ENCODE measurements around the gene GABBR2.
"Not testable (repeated sequence)": the region's sequence is repeated elsewhere in the genome, so short reads cannot be mapped to it uniquely, and the experiment has no call there.

The GABBR2 gene

DNA sequence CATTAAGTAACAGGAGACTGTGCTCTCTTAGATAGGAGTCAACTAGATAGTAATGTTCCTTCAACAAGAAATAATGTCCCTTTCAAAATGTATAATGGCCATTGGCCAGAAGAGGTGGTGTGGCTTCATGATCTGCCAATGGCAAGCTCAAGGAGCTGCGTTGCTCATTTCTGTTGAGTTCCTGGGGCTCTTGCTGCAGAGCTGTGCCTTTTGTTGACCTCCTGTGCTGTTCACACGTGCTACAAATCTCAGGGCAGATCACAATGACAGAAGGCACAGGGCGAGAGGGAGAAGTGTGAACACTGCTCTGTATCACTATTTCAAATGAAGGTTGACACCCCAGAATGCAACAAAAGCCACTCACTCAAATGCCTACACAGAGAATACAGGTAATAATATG lies 437.3 kb downstream of the GABBR2 start:
- no peak for DNase-seq

DNA sequence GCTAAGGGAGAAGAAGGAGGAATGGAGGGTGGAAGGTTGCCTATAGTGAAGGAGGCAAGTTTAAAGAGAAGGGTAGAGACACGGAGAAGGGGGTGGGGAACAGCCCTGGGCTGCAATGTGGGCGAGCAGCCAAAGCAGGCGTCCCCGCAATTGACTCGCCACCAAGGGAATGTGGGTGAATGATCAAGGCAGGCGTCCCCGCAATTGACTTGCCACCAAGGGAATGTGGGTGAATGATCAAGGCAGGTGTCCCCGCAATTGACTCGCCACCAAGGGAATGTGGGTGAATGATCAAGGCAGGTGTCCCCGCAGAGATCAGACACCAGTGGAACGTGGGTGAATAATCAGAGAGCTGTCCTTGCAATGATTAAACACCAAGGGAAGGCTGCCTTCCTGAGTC lies 438.5 kb downstream of the GABBR2 start:
- DNase-seq: not testable (repeated sequence)

DNA sequence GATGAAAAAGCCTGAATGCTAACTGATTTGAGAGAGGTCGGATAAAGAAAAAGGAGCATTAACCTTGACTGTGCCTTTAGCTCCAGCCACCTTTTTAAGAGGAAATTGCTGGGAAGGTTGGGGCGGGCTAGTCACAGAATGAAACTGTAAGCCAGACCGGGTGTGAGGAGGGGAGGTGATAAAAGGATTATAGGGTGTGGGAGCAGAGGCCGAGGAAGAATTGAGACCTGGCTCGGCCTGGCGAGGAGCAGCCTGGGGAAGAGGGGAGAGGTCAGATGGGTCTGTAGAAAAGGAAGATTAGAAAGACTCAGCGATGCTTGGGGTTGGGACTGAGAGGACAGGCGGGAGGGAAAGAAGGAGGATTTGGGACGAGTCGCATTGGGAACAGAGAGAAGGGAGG lies 439.1 kb downstream of the GABBR2 start:
- DNase-seq: not testable (repeated sequence)

DNA sequence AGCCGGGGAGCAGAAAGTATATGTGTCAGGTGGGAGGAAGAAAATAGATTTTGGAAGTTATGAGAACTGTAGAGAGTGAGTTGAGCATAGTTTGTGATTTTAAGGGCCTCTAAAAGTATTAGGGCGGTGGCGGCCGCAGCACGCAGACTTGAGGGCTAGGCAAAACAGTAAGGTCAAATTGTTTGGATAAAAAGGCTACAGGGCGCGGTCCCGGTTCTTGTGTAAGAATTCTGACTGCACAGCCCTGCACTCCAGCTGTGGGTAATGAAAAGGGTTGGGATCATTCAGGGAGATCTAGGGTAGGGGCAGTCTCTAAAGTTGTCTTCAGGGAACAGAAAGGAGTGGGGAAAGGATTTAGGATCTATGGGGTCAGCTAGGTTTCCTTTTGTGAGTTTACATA lies 441.2 kb downstream of the GABBR2 start:
- DNase-seq: not testable (repeated sequence)

DNA sequence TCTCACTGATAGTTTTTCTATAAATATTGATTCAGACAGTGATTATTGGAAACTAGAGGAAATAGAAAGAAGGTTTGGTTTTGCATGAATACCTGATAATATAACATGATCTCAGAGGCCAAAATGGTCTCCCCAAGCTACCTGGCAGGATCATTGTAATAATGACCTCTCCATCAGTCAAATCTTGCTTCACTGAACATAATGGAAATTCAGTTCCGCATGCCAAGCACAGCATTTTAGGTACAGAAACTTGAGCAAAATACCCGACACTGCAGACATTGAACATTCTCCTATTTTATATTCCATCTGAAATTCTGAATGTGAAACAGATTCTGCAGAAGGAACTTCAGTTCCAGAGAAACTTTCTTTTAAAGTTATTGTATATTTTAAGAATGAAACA lies 444.2 kb downstream of the GABBR2 start:
- DNase-seq: no peak

DNA sequence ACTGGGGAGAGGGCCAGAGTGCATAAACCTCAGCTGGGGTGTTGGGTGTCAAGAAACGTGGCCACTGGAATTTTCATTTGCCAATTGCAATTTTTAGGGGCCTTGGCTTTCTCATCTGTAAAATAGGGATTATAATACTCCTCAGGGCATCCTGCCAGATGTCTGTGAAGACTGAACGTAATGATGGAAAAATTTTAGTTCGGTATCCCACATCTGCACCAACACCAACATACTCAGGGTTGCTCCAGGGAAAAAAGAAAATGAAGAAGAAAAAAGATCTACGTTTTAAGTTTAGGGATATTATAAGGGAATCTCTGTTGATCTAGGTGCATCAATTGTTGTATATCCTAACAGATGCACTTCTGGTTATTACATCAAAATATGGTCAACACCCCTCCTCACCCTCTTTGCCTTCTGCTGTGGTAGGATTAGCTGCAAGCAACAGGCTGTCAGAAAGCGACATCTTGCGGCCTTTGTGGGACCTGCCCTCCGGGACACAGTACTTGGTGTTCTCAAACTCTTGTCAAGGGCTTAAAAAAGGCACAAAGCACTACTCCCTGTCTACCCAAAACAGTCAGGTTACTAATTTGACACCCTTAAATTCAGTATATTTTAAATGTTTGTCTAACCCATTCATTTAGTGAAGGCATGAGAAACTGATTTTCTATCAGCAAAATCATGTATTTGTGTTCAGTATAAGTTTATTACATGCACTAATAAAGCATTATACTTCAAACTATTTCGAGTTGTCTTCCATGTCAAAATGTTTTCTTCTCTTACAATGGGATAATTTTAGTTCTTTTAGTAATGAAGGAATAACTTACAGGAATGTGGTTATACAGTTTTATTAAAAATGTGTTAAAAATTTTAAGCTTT lies 445.0 kb downstream of the GABBR2 start:
- DNase-seq: peak; percentile 86

DNA sequence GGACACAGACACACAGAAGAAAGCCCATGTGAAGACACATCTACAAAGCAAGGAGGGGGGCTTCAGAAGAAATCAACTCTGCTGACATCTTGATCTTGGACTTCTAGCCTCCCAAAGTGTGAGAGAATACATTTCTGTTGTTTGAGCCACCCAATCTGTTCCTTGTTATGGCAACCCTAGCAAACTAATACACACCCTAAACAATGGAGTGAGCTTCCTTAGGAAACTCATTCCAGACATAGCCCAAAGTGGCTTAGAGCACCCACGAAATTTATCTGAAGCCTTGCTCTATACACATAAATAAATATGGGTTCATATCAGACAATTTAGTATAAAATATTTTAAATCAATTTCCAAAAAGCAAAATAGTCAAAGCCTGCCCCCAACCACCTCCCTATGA lies 445.7 kb downstream of the GABBR2 start:
- DNase-seq: peak; percentile 30

DNA sequence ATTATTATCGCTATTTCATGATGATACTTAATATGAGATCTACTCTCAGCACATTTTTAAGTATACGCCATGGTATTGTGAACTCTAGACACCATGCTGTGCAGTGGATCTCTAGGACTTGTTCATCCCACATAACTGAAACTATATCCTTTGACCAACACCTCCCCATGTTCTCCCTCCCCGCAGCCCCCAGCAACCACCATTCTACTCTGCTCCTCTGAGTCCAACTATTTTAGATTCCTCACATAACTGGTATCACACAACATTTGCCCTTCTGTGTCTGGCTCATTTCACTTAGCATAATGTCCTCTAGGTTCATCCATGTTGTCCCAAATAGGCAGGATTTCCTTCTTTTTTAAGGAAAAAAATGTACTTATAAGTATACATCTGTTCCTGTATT lies 446.7 kb downstream of the GABBR2 start:
- no peak for DNase-seq

DNA sequence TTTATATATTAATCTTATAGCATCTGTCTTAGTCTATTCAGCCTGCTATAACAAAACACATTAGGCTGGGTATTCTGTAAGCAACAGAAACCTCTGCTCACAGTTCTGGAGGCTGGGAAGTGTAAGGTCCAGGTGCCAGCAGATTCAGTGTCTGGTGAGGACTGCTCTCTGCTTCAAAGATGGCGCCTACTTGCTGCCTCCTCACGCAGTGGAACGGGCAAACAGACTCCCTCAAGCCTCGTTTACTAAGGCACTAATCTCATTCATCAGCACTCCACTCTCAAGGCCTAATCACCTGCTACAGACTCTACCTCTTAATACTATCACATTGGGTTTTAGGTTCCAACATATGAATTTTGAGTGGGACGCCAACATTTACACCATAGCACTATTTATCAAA lies 448.1 kb downstream of the GABBR2 start:
- DNase-seq: peak; percentile 21

DNA sequence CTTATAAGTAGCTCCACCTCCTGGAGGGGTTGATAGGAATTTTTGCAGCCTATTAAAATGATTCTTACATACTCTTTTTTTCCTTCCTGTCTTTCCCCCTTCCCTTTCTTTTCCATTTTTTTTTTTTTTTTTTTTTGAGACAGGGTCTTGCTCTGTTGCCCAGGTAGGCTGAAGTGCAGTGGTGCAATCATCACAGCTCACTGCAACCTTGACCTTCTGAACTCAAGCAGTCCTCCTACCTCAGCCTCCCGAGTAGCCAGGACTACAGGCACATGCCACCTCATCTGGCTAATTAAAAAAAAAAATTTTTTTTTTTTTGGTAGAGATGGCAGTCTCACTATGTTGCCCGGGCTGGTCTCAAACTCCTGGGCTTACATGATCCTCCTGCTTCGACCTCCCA lies 448.9 kb downstream of the GABBR2 start:
- no peak for DNase-seq

DNA sequence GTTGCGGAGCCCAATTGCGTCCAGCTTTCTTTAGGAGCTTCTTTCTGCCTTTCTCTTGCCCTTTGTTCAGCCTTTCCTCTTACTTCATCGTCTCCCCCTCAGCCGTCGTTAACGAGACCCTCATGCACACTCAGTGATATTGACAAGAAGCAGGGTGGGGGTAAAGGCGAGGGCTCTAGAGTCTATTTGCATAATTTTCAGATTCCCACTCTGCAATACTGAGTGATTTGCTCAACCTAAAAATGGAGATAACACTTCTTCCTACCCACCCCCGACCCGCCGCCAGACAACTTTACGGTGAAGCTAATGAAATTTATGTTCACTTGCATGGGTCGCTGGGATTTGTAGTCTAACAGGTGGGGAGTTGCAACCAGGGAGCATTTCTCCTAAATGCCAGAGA lies 452.0 kb downstream of the GABBR2 start:
- DNase-seq: peak; percentile 62

DNA sequence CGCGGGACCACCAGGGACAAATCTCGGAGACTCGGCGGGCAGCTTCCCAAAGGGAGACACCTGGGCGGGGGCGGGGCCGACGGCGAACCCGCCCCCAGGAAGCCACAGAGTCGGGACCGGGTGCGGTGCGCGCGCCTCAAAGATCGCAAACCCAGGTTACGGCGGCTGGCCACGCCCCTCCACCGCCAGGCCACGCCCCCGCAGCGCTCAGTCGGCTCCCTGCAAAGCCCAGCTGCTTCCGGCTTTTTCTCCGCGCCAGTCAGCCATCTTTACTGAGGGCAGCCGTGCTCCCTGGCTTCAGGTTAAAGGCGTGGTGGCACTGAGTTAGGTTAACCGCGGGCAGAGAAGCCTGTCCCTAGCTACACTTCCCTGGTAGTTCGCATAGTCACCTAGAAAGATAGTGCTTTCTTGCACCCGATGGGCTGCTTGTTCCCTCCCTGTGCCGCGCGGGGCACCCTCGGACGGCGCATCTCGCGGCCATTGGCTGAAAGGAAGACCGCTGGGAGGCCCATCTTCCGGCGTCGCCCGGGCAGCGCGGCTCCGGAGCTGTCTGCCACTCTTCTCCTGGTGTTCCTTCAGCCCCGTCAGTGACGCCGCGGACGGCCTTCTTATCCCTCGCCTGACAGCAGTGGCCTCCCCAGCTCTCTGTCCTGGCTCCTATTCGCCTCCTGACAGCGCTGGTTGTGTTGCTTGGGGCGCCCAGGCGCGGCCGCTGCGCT lies 453.0 kb downstream of the GABBR2 start, which contains the start of gene TBC1D2:
TBC1D2 (minus strand) TSS at position 72 of the 719 bp plus-strand sequence. CDS start 108 bp downstream, outside the sequence.
- peak; percentile 99 for DNase-seq

DNA sequence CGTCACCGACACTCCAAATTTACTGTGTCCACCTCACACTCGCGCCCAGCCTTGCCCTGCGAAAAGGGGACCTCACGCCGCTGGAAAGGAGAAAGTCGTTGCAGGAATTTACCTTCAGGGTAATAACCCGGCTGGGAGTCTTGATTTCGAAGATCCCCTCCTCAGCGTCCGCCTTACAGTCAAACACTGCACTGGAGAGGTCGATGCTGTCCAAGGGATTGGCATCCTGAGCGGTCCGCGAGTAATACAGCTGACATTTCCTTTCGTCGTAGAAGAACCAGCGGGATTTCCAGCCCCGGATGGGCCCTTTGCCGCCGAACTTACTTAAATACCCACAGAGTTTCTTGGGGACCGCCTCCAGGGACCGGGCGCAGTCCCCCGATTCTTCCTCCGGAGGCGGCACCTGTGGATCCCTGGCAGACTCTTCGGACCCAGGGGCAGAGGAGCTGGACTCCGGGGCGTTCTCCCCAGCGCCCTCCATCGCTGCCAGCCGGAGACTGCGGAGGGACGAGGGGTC lies 453.6 kb downstream of the GABBR2 start:
- DNase-seq: no peak

DNA sequence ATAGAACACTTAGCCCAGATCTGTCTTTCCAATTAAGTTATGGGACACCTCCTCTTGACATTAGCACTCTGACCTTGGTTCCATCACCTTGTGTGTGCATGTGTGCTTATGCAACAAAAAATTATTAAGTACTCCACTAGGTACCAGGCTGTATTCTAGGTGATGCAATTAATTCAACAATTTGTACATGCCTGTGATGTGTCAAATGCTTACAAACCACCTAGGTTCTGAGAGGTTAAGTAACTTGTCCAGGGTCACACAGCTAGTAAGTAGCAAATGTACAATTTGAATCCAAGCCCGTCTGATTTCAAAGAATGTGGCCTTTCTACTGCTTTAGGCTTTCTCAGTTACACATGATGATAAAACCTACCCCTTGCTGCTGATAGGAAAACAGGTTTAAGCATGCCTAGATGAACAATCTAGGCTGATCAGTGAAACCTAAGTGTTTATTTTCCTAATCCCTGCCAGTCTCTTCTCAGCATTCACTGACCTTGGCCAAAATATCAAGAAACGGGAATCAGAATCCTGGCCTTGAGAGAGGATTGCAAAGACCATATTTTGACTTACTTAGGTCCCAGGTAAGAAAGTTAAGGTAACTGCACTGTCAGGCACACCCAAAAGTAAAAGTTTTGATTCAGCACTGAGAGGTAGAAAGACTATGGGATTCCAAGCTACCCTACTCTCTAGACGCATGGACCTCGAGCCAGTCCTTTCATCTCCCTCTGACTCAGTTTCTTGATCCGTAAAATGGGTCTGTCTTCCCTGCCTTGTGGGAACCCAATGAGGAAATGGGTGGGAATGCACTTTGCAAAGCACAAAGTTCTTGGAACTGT lies 454.3 kb downstream of the GABBR2 start:
- no peak for DNase-seq

DNA sequence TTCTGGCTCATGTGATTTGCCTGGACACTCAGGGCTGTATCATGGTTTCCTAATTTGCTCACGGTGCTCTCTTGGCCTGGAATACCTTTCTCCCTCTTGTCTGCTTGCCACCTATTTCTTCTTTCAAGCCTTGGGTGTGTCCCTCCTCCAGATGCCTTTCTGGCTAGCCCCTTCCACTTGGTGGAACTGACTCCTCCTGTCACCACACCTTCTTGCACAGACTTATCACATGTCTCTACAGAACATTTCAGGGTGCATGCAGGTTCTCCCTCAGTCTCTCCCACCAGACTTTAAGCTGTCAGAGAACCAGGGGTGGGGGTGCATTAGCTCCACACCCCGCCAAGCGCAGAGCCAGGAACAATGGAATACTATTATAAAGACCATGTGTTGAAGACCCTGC lies 455.2 kb downstream of the GABBR2 start:
- no peak for DNase-seq

DNA sequence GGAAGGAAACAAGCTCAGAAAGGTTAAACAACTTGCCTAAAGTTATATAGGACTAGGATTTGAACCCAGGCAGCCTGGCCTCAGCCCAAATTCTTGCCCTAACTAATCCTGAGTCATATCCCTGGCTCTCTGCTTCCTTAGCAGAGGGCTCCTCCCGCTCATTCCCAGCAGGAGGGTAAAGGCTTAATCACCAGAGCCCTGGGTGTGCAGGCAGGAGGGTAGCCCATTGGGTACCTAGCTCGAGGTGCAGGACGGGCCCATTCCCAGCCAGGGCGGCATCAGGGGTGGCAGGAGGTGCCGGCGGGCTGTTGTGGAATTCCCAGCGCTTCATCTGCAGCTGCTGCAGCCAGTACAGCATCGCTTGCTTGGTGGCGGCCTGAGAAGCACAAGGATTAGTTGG lies 457.2 kb downstream of the GABBR2 start:
- peak; percentile 49 for DNase-seq

DNA sequence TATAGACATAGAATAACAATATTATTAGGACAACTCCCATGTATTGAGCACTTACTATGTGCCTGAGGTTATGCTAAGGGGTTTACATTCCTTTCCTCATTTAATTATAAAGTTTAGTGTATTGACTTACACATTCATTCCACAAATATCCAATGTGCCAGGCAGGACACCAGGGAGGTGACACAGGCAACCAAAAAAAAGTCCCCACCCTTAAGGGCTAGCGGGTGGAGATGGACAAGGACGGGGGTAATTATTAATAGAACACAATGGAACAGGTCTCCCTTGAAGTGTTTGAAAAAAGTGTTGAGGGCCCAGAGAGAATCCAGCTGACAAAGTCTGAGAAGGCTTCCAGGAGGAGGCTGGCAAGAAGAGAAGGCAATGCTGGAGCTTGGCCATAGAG lies 459.0 kb downstream of the GABBR2 start:
- no peak for DNase-seq

DNA sequence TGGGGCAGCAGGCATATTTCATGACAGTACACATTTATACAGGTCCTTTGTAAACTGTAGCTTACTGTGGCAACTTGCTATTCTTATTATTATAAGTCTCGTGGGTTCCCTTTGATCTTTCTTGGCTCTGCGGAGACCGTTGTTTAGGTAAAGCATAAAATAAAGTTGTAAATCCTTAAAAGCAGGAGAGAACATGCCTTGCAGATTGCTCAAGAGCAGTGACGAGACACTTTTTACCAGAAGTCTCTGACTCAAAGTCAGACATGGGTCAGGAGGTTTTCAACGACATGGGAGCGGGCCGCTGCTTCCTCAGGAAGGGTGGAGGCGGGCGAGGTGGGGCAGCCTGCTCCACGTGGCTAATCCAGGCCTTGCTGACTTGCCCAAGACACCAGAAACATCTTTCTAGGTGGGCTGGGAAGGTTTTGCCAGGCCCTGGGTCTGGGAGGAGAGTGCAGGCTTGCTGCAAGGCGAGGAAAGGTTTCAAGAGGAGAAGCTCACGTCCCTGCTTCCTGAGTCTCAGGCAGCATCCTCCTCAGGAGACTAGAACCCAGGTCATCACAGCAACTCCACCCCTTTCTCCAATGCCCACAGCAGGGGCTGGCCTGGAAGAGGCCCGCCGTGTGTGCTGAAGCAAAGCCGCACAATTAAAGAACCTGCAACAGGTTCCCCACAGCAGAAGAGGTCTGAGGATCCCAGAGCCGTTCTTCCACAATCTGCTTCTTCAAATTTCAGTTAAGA lies 459.8 kb downstream of the GABBR2 start:
- DNase-seq: no peak

DNA sequence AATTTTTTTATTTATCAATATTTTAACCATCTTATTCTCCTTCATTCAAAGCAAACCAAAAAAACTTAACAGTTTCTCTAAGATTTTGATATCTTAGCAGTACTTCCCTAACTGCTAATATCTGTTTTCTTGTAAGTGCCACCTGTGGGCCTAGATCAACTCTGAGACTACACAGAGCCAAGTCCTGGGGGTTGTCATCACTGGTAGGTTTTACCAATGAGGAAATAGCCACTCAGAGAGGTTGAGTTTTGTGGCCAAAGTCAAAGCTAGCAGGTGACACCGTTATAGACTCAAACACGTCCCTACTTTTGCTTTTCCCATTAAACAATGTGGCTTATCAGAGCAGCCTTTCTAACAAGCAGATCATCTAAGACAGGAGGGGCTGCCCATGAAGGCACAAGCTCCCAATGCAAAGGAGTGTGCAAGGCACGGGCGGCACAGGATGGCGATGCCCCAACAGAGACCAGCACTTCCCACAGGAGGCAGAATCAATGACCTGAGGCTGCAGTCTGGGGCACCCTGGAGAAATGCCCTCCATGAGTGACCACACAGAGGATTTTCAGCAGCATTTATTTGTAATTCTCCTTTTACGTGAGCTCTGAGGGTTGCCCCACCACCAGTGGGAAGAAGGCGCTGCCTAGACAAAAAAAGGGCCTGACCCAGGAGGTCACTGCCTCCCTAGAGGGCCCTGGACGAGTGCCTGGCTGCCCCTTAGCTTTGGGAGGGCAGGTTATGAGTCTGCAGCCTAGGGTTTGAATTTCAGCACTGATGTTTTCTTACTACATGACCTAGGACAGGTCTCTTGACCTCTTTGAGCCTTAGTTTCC lies 460.7 kb downstream of the GABBR2 start:
- no peak for DNase-seq

DNA sequence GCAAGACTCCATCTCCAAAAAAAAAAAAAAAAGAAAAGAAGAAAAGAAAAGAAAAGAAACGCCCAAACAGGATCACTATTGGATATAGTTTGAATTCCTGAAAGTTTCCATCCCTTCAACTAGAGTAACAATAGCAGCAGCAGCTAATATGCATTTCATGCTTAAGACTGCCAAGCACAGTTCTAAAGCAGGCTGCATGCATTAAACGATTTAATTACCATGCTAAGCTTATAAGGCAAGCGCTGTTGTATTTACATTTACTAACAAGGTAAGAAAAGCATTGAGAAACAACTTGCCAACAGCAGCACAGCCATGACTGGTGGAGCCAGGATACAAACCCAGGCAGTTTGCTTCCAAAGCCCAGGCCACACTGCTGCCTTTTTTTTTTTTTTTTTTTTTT lies 466.3 kb downstream of the GABBR2 start:
- no peak for DNase-seq

All from activated CD8-positive, alpha-beta memory T cell treated with anti-CD3 and anti-CD28 coated beads for 24 hours (primary cell).